HTR-8/SVneo (cell line): ENCODE measurements around the gene CCDC200.
"Not testable (repeated sequence)": the region's sequence is repeated elsewhere in the genome, so short reads cannot be mapped to it uniquely, and the experiment has no call there.

ENCODE experiments used
- DNase-seq: peaks from one replicate; pipeline ENCODE4 v3.0.0; 2011; ENCODE audit warnings: low spot score, mixed read lengths; ENCODE audit not compliant: insufficient read length
- FAIRE-seq: peaks from 2 replicates; lab custom pipeline; 2011; peaks lifted over from hg19 to GRCh38; lab: Jason Lieb, UNC

The CCDC200 gene

GRCh38 chr17:43216762-43217613 is 11.4 kb downstream of the CCDC200 start:
- FAIRE-seq (no peak), DNase-seq (no peak)

DNA sequence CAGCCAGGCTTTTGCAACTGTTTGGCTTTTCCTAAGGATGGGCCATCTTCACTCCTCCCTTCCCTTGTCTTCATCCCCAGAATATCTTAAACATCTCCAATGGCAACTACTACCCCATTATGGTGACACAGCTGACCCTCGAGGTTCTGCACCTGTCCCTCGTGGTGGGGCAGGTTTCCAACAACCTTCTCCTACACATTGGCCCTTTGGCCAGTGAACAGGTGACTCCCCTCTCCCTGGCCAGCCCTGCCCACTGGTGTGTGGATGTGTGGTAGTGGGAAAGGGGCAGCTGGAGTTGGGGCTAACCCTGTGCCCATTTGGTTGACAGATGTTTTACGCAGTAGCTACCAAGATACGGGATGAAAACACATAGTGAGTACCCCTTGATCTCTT is 12.1 kb downstream of the CCDC200 start:
- FAIRE-seq (no peak), DNase-seq (no peak)

DNA sequence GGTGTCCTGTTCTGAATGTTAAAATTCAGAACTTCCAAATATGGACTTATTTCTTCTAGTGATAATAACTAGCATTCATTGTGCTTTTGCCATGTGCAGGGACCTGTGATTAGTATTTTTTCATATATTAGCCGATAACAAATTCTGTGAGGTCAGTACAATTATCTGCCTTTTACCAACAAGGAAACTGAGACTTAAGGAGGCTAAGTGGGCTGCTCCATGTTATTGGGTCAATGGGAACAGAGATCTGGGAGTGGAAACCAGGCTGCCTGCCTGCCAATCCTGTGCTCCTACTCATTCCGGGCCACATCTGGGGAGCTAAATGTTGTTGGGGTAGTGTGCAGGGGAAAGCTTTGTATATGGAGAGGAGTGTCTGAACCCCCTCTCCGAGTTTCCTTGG is 13.1 kb downstream of the CCDC200 start:
- FAIRE-seq (no peak), DNase-seq (no peak)

DNA sequence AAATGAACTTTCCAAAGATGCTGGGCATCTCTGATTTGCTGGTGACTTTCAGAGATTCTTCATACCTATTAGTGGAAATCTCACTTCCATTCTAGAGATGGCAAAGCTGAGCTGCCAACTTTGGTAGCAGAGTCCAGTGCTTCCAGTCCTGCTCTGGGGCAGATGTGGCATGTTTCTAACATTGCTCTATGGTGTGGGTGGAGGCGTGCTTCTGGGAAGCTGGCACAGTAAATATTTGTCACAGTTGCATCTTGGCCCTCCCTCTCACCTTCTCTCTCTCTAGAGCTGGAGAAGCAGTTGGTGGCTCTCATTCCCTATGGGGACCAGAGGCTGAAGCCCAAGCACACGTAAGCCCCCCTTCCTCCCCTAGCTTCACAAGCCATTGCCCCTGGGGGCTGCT is 14.9 kb downstream of the CCDC200 start:
- no peak for FAIRE-seq

GRCh38 chr17:43212641-43213490 is 15.6 kb downstream of the CCDC200 start:
- no peak for FAIRE-seq
- no peak for DNase-seq

More for the DNA sequence above, 14.9 kb downstream of the CCDC200 start:
- DNase-seq: no peak

- FAIRE-seq: peak; percentile 71
- DNase-seq: peak; percentile 97
Observed at GRCh38 chr17:43211480-43212402, 16.7 kb downstream of the CCDC200 start, which contains the start of gene TMEM106A. TMEM106A (plus strand) TSS chr17:43211875; CDS start chr17:43213042, 1,167 bp downstream.

DNA sequence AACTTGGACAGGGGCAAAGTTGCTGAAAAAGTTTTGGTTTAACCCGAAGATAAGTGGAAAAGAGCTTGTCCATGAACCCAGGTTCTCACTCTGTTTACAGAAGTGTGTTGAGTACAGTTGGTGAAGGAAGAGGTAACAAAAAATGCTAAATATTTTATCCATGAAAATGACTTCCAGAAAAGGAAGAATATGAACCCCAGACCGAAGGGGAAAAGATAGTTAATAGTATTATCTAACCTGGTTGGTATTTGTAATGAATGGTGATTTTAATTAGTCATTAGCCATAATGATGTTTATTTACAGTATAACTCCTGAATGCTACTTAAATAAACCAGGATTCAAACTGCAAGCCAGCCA is 17.3 kb downstream of the CCDC200 start:
- FAIRE-seq: no peak

GRCh38 chr17:43210576-43210975 is 17.8 kb downstream of the CCDC200 start:
- FAIRE-seq (no peak), DNase-seq (no peak)

More for the DNA sequence above, 17.3 kb downstream of the CCDC200 start:
- DNase-seq: no peak

DNA sequence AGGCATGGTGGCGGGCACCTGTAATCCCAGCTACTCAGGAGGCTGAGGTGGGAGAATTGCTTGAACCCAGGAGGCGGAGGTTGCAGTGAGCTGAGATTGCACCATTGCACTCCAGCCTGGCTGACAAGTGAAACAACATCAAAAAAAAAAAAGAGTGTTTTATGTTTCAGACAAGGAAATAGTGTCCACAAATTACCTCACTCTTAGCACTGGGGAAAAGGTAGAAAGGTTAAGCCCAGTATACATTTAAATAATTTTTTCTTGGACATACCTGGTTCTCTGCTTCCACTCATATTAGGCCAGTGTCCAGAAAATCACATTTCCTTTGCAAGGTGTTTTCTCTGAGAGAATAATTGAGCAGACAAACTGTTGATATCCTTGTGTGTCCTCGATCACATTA is 25.4 kb downstream of the CCDC200 start:
- not testable (repeated sequence) for DNase-seq, FAIRE-seq

DNA sequence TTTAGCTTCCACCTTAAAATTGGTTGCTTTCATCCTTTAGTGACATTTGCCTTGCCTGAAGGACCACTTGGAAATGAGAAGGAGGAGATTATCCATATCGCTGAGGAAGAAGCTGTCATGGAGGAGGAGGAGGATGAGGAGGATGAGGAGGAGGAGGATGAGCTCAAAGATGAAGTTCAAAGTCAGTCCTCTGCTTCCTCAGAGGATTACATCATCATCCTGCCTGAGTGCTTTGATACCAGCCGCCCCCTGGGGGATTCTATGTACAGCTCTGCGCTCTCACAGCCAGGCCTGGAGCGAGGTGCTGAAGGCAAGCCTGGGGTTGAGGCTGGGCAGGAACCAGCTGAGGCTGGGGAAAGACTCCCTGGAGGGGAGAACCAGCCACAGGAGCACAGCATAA is 28.3 kb downstream of the CCDC200 start:
- FAIRE-seq (no peak), DNase-seq (no peak)

- FAIRE-seq: no peak
Observed at GRCh38 chr17:43199633-43200032, 28.8 kb downstream of the CCDC200 start.

GRCh38 chr17:43193251-43193650 is 35.2 kb downstream of the CCDC200 start:
- FAIRE-seq: no peak
- no peak for DNase-seq

More at GRCh38 chr17:43199633-43200032, 28.8 kb downstream of the CCDC200 start:
- DNase-seq: no peak

DNA sequence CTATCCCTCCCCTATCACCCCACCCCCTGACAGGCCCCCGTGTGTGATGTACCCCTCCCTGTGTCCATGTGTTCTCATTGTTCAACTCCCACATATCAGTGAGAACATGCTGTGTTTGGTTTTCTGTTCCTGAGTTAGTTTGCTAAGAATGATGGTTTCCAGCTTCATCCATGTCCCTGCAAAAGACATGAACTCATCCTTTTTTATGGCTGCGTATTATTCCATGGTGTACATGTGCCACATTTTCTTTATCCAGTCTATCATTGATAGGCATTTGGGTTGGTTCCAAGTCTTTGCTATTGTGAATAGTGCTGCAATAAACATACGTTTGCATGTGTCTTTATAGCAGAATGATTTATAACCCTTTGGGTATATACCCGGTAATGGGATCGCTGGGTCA is 41.8 kb downstream of the CCDC200 start:
- DNase-seq, FAIRE-seq: not testable (repeated sequence)

- FAIRE-seq: no peak
Observed at GRCh38 chr17:43183921-43184320, 44.5 kb downstream of the CCDC200 start.

GRCh38 chr17:43176119-43176570 is 52.3 kb downstream of the CCDC200 start:
- FAIRE-seq (no peak), DNase-seq (no peak)

More at GRCh38 chr17:43183921-43184320, 44.5 kb downstream of the CCDC200 start:
- no peak for DNase-seq

DNA sequence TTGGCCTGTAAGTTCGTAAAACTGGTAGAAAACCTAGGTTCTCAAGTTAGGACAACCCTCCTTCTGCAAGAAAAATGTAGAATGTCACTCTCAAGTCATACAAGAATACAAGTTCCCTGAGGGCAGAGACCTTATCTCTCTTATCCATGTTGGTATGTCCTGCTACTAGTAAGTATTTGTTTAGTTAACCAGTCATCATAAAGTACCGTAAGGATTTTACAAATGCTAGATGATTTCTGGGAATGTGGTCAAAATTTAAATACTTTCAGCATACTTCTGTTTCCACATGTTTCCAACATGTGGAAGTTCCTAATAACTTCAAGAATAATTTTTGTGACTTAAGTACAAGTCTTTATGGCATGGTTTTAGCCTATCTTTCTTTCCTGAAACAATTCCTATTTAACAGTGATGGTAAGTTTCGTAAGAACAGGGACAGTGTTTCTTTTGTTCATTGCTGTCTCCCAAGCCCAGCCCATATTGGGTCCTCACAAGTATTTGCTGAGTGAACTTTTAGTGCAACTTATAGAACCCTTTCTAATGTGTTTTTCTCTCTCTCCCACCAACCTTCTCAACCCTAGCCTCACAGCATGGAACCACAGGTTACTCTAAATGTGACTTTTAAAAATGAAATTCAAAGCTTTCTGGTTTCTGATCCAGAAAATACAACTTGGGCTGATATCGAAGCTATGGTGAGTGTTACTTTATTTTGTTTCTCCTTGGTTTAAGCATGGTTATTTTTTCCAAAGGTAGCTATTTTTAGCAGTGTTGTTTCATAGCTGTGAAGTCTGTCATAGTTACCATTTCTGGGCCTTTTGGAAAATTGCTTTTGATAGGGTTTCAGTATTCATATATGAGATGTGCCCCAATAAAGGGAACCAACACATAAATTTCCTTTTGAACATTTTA is 53.0 kb downstream of the CCDC200 start:
- FAIRE-seq (no peak), DNase-seq (no peak)

- peak; percentile 64 for DNase-seq
- FAIRE-seq: no peak
Observed at GRCh38 chr17:43171586-43172487, 56.6 kb downstream of the CCDC200 start.
